NK-92 treated with Interleukin-12 subunit alpha and Interleukin-12 subunit beta, amount 100 ng/mL, for 24 hours (cell line): ENCODE results near the gene NDUFB8.
"Not testable (repeated sequence)": the region's sequence is repeated elsewhere in the genome, so short reads cannot be mapped to it uniquely, and the experiment has no call there.

Experiments
- DNase-seq: peaks from one replicate; lab custom pipeline; 2025; lab: John Stamatoyannopoulos, UW

The NDUFB8 gene

DNA sequence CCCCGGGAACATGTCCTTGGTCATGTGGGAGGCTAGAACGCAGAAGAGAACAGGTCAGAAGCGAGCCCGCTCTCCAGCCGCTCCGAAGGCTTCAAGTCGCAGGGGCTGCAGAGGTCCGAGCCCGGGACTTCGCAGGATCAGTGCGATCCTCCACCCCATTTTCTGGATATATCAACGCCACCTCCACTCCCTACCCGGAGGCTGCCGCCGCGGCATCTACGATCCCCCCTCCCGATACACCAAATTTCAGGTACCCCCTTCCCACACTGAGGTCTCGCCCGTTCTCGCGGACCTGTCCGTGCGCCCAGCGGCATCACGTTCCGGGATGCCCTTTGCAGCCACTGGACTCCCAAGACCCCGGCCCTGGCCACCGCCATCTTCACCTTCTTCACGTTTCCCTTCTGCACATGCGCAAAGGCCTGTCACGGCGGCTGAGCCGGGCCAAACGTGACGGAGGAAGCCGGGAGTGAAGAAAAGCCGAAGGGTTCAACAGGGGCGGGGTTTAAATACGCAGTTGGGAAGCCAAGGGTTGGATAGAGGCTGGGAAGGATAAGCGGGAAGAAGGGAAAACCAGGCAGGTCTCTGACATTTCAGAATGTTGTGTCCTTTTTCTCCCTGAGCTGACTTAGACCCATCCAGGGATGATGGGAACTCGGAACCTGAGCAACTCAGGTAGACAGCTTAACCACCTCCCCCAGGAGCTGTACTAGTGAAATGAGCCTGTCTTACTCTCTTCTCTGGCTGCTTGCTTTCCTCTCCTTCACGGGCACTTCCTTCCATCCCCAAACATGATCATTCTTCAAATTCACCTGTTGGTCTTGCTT lies at the start of gene NDUFB8:
Gene NDUFB8 (minus strand): TSS at position 397 of the 824 bp plus-strand sequence. CDS start 20 bp downstream, at position 377.
- peak; percentile 76 for DNase-seq

DNA sequence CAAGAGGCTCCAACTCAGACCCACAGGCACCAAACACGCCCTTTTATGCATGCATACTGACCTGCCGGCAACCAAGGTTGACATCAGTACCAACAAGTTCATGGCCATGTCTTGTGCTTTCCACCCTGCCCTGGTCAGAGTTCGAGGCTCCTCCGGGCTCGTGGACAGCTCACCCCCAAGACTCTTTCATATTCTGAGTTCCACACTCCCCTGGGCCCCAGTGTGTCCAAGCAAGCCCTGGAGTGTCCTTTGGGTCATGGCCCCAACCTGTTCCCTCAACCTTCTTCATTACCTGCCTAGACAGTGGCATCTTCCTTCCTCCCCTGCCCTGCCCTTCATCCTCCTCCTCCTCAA lies 46.6 kb upstream of the NDUFB8 start:
- DNase-seq = no peak

DNA sequence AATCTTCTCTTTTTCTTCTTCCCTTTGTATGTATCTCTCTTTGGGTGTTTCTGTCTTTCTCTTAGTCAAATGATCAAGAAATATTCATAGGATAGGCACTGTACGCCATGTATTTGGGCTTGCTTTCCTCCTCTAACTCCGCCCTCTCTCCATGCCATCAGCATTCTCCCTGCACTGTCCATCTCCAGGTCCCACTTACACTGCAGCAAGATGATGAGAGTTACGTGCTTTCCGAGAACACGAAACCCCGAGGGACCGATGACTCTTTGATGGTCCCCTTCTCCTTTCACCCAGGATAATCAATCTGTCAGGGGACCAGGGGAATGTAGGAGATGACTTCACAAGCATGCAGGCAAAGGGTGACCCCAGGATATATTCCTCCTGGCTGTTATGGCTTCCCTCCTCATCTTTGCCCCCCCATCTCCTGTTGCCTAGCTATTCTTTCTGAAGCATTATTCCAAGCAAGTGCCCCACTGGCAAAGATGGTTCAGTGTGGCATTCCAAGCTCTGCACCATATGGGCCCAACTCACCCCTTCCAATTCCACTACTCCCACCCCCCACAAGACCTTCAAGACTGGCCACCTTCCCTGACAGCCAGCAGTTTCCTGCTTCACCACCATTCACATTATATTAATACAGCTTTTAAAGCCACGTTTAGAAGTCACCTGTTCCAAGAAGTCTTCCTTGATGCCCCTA lies 46.1 kb upstream of the NDUFB8 start:
- DNase-seq = no peak

DNA sequence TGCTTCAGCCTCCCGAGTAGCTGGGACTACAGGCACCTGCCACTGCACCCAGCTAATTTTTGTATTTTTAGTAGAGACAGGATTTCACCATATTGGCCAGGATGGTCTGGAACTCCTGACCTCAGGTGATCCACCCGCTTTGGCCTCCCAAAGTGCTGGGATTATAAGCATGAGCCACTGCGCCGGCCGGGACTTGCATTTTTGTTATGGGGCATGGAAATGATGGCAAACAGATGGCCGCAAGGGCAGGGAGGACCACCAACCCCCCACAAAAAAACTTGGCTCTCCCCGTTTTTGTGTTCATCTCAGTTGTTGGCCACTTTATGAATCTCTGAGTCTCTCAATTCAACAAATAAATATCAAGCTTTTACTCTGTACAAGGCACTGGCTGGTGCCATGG lies 45.5 kb upstream of the NDUFB8 start:
- DNase-seq = not testable (repeated sequence)

DNA sequence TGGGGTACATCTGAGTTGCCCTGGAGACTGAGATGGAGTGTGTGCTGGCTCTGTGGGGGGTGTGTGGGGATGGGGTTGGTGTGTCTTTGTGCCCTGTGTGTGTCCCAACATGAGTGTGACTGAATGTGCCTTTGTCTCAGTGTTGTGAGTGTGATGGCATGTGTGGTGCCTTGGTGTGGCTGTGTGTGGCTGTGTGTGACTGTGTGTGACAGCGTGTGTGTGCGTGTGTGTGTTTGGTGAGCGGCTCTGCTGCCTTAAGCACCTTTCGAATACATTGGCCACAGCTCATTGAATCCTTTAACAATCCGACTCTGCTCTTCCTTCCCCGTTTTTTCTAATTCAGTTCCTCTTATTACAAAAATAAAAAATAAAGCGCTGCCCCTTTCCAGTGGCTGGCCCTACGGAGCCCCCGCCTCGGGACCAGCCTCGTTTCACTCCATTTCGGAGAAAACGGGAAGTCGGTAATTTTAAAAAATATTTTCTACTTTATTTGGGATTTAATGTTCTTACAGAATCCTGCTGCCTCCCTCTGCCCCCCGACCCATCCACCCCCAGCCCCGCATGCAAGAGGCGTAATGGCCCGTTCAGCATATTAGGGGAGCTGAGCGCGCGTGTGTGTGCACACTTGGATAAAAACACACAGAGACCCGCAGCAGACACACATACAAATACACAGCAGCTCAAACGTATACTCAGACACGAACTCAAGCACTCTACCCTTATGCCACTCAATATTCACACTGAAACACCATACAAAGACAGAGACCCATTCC lies 41.6 kb upstream of the NDUFB8 start:
- DNase-seq = no peak

DNA sequence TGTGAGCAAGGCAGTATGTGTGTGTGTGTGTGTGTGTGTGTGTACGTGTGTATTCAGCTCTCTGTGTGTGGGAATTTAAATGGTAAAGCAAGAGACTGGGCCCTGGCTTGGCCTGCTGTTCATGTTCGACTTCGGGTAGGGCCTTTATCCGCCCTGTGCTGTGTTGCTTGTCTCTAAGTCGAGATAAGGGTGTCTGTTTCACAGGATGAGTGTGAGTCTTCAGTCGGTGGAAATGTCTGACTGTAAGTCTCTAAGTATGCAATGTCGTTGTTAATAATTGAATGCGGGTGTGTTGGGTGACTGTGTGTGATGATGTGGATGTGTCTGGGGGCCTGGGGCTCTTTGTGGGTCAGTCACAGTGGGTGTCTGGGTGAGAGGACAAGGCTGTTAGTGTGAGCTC lies 40.8 kb upstream of the NDUFB8 start:
- no peak for DNase-seq

DNA sequence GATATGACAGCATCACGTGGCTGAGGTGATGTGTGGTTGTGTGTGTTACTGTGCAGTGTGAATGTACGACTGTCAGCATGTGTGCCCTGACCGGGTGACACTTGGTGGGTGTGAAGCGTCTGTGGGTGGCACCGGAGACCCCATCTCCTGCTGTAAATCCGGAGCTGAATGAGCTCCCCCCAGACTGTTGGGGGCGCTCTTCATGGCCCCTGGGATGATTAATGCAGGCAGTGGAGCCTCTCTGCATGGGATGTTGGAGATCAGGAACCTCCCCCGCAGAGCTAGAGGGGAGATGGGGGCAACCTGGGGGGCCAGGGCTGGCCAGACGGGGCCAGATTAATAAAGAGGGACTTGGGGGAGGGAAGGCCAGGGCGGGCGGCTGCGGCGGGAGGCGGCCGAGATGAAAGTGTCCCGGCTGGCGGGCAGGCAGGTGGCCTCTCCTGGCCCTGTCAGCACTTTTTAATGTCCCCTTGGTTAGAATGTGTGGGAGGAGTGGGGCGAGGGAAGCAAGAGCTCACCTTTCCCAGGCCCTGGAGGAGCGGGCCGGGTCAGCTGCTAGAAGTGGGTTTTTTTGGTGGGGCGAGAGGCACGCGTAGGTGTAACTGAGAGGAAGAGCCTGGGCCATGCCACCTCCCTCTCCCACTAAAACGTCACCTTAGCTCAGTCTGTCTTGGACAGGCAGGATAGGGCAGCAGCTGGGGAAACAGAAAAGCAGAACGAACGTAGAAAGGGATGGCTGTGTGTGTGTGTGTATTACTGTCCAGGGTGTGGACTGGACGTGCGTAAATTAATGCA lies 40.2 kb upstream of the NDUFB8 start:
- no peak for DNase-seq

DNA sequence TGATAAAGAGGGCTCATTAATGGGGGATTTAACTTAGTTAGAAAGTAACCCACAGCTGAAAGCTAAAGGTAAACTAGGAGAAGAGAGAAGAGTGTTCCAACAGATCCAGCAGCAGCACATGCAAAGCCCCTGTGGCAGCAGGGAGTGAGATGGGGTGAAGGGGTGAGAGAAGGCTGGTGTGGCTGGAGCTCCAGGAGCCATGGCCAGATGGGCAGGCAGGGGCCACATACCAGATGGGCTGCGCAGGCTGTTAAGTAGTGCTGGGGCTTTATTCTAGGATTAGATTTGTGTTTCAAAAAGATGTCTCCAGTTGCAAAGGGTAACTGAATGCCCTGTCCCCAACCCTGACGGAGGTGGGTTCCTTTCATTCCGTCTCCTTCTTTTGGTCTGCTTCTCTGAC lies 39.2 kb upstream of the NDUFB8 start:
- DNase-seq = no peak

DNA sequence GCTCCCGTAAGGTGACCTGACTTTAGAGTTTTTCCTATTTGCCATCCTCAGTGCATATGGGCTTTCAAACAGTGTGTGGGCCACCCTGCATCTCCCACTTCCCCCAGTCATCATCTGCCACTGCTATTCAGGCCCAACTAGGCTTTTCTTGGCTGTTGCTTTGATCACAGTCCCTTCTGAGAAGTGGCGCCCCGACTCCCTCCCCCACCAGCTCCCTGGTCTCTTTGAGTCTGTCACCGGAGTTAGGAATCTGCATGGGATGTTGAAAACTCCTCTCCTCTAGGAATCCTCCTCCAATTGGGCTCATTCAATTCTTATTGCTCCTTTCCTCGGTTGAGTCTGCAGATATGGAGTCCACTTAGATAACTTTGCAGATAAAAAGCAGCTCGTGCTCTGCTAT lies 38.2 kb upstream of the NDUFB8 start:
- no peak for DNase-seq

DNA sequence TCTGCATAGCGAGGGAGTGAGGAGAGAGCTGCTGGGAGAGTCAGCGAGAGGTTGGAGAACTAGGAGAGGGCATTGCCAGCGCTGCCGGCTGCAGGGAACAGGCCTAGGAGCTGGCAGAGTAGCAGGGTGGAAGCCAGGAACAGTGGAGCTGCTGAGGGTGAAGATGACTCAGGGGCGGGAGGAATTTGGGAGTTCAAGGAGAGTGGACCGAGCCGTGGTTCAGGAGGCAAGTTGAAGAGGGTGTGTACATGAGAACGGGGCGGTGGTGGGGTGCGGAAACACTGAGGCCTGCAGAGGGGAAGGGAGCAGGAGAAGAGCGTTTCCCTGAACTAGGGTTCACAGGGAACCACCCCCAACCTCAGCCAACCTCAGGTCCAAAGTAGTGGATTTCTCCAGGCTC lies 37.6 kb upstream of the NDUFB8 start:
- DNase-seq = no peak

DNA sequence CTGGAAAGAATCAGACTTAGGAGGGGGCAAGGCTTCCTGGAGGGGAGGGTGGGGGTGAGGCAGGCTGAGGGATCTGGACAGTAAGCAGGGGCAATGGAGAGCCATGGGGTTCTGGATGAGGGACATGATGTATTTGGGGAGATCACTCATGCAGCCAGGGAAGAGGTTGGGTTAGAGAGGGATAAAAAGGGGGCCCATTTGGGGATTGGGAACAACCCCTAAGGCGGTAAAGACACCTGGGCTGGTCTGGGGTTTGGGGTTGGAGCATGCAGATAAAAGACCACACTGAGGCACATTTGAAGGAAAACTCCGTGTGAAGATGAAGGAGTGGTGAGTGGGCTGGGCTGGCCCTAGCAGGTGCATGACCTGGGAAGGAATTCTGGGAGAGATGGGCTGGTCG lies 36.9 kb upstream of the NDUFB8 start:
- DNase-seq = no peak

DNA sequence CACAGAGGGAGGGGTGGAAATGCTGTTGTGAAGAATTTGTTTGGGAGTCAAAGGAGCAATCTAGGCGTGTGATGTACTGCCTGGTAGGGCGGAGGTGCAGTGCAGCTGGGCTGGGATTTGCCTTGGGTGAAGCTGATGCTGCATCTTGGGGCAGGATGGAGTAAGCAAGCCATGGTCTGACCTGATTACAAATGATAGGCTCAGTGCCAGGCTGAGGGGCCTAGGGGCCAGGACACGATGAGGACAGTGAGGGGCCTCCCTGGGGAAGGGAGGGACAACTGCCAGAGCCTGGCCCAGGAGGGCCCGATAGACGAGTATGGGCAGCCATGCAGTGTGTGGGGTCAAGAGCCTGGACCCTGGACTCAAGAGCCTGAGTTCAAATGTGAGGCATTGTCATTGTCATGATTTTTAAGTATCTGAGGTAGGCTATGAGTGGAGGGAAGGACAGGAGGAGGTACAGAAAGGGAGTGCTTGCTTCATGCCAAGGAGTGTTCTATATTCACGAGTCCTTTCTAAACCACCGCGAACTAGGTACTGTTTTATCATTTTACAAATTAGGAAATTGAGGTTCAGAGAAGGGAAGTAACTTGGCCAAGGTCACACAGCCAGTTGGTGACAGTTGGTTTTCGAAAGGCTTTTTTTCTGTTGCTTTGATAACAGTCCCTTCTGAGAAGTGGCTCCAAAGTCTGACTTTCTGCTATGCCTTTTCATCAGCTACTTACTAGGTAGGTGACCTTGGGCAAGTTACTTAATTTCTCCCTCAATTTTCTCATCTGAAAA lies 35.7 kb upstream of the NDUFB8 start:
- no peak for DNase-seq

DNA sequence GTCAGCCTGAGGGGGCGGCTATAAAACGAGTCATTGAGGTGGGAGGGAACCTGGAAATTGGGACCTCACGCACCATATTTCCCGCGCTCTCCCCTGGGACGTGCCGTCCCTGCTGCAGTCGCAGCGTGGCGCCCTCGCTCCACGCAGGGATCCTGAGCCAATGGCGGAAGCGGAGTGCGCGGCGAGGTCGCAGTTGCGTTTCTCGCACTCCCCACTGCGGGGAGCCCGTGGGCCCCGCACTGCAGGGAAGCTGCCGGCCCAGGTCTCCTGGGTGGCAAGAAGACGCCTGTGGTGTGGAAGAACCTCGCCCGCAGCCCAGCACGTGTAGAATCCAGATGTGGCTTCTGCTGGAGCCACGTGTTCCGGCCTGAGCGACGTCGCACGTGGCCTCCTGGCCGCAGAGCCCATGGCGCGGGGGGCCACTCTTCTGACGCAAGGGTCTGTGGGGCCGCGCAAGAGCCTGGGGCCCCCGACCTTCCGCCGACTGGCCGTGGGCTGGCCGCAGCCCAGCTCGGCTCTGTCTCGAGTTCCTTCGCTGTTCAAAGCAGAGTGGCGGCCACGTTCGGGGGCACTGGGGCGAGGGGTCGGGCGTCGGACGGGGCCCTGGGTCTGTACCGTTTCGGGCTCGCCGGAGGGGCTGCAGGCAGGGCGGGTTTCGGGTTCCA lies 32.5 kb upstream of the NDUFB8 start:
- no peak for DNase-seq

DNA sequence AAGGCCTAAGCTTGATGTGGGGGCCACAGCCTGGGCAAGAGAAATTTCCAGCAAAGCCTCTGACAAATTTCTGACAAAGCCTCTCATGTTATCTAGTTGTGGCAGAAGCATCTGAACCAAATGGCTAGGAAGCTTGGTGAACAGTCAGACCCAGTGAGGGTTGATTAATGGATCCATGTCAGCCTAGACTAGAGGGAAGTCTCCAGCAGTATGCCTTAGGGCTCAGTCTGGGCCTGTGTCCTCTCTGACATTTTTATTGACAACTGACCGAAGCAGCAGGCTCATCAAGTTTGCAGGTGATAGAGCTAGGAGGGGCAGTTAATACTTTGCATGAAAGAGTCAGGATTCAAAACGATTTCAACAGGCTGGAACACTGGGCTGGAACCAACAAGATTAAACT lies 31.3 kb upstream of the NDUFB8 start:
- DNase-seq = no peak

DNA sequence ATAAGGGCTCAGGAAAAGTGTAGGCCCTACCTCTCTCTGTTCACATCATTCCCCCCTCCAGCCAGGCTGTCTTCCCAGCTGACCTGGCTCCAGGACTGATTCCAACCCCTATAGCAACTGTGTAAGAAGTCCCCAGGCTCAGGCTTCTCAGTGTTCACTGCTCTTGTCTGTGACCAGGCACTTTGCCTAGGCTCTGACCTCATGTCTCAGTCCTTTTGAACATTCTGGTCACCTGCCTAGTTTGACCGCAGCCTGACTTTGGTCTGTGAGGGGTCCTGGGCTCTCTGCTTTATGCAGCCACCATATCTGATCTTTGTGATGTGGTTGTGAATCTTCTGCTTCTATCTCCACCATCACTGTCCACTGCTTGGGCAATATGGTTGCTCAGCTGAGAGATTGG lies 30.6 kb upstream of the NDUFB8 start:
- DNase-seq = no peak

DNA sequence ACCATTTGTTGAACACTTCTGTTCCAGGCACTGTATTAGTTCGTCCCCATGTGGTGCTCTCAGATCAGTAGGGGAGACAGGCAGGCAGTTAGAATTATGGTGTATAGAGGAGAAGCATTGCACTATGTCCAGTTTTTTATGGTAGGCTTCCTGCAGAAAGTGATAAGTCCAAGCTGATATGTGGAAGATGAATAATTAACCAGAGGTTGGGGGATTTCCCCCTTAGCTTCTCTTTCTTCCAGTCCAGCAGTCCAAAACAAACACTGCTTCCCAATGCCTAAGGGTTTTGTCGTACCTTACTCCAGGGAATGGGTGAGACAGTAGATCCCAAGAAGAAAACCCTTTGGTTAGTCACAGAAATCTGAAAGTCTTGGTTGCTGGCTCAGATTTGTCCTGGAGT lies 25.2 kb upstream of the NDUFB8 start:
- DNase-seq = no peak

DNA sequence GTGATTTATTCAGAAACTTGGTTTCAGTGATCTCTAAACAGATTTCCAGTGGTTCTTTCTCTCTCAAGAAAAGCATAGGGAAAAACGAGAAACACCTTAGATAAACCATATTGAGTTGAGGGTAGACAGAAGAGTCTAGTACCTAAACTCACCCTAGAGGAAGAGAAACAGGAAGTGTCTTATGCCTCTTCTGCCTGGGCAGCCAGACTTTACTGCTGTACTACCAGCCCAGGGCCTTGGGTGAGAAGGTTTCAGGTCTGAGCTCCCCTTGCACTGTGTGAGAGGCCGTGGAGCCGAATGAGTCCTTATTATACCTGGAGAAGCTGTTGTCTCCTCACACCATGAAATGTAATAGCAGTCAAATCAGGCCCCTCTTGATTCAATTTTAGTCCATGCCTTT lies 24.3 kb upstream of the NDUFB8 start:
- no peak for DNase-seq

DNA sequence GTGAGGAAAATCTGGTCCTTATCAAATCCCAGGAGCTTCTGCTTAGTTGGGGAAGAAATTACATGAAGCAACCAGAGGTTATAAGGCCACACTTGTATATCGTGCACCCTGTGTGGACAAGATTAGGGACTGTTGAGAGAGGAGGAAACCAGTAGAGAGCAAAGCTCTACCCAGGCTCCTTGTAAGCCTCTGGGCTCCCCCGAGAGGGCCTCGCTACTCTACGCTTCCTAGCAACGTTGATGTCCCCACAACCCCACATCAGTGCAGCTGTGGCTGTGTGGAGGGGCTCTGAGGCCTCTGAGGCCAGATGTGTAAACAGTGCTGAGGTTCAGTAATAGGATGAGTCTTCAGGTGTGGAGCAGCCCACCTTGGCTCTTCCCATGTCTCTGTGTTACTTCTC lies 22.1 kb upstream of the NDUFB8 start:
- DNase-seq = no peak

DNA sequence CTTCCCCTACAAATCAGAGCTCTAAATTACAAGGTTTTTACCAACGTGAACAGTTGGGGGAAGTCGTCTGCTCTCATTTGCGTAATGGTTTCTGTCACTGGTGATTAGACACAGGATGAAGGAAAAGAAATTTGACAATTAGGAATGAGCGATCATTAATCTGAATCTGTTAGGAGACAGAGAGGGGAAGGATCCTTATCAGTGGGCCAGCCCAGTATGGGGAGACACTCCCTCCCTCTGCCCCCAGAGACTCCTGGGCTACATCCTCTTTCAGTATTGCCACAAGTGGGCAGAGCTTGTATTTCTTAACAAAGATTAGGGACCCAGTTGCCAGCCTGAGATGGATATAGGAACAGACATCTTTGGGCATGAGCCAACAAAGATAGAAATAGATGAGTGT lies 21.5 kb upstream of the NDUFB8 start:
- DNase-seq = no peak

DNA sequence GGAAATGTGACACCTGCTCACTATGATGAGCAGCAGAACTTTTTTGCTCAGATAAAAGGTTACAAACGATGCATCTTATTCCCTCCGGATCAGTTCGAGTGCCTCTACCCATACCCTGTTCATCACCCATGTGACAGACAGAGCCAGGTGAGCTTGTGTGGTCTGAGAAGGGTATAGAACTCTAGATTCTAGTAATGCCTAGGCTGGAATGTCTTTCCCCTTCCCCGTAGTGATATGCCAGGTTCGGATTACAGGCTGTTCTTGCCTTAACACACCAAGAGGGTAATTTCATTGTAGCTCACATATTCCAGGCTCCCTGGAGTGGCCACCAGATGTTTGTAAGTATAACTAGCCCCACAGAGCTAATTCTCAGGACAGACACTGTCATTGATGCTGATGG lies 15.3 kb upstream of the NDUFB8 start:
- DNase-seq = no peak

DNA sequence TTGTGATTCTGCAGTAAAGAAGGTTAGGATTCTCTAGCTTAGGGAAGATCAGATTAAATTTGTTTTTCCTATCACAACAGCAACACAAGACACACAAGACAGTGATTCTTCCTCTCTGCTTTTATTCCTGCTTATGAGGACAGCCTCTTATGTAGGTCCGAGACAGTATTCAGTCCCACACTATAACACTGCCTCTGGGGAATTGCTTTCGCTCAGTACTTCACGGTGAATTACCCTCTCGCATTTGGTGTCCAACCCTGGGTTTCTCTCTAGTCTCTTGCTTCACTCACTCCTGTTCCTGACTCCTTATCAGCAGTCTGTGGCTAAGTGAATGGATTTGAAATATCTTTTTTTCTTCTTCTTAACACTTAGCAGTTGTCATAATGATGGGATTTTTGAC lies 7.8 kb upstream of the NDUFB8 start:
- DNase-seq = no peak
